ENCODE data around the gene CYP2U1. TPM values are rescaled to one million over a fixed set of nuclear protein-coding genes. Genes with fewer than 3 reads are reported as not detected.

The CYP2U1 gene
- 21.3 and 24.3 TPM in 2 replicates for total RNA-seq
- polyA plus RNA-seq: 12.0 and 15.5 TPM in 2 replicates
- 8.6 and 10.4 TPM in 2 replicates for polyA plus RNA-seq (2012)
- 3.3 and 4.0 TPM in 2 replicates for polyA minus RNA-seq (ENCODE audit: low replicate concordance)

GRCh38 chr4:107930821-107931774 is at the start of gene CYP2U1:
Gene CYP2U1 (plus strand): TSS chr4:107931549. CDS start chr4:107931644, 95 bp downstream.
- TF ChIP-seq EZH2 (IDR thresholded peaks at IDR 0.05; ENCODE audit: low read length, missing control alignments): no peak
- no peak for TF ChIP-seq CTCF (conservative IDR thresholded peaks at IDR 0.05 in 1 of 2, IDR thresholded peaks at IDR 0.05 in 1 of 2; ENCODE audit: low read depth in 1 of 2, low read length in 2 of 2)
- Histone ChIP-seq H3K4me3 (replicated peaks in 1 of 4; ENCODE audit: control extremely low read depth in 1 of 4, insufficient read depth in 1 of 4, low read depth in 3 of 4, low read length in 4 of 4) (peak within 1 kb of the TSS; percentile 57 to 88 (median 79)), H3K79me2 (ENCODE audit: control insufficient read depth, insufficient read depth, low read length) (peaks cover 2% of the 10 kb centered on the region), H4K20me1 (ENCODE audit: control insufficient read depth, extremely low read depth, insufficient read depth, low read length) (no peaks in the 10 kb centered on the region), H3K27ac (ENCODE audit: insufficient read depth, low read length) (peak within 1 kb of the TSS; percentile 22), H3K27me3 (ENCODE audit: control insufficient read depth, insufficient read depth, low read length) (no peaks in the 10 kb centered on the region), H3K9me3 (ENCODE audit: control insufficient read depth, insufficient read depth, low read depth, low read length) (no peaks in the 10 kb centered on the region), H3K36me3 (ENCODE audit: control insufficient read depth, insufficient read depth, low read length) (no peaks in the 10 kb centered on the region), H2AFZ (ENCODE audit: low read length) (peak within 1 kb of the TSS; percentile 61), H3K9ac (ENCODE audit: insufficient read depth, low read length) (peak within 1 kb of the TSS; percentile 73), H3K4me2 (ENCODE audit: extremely low read depth, insufficient read depth, low read length) (peak within 1 kb of the TSS; percentile 94), H3K4me1 (ENCODE audit: control insufficient read depth, extremely low read depth, insufficient read depth, low read length) (peaks cover 2% of the 10 kb centered on the region)
- DNase-seq (ENCODE audit: low read depth in 2 of 2): peak; percentile 72 to 74

DNA sequence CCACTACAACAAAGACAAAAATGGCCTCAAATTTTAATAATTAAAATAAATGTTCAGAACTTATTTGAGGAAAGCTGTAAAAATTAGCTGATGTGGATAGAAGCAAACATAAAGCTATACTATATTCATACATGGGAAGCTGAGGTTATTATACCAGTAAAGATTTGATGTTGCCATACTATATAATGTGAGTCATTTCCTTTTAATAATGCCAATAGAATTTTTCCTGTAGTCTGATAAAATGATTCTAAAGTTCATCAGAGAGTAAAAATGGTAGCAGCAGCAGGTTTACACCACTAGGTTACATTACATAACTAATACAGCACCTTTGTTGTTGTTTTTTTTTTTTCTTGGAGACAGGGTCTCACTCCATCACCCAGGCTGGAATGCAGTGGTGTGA is 45.5 kb upstream of the CYP2U1 start:
- no peak overlapping the region for H3K9ac ChIP-seq (ENCODE audit: insufficient read depth, low read length)
- no peaks in the 10 kb centered on the region for H3K27me3 ChIP-seq (ENCODE audit: control insufficient read depth, insufficient read depth, low read length)
- no peaks in the 10 kb centered on the region for H3K9me3 ChIP-seq (ENCODE audit: control insufficient read depth, insufficient read depth, low read depth, low read length)
- no peak overlapping the region for H3K4me2 ChIP-seq (ENCODE audit: extremely low read depth, insufficient read depth, low read length)
- no peaks in the 10 kb centered on the region for H3K79me2 ChIP-seq (ENCODE audit: control insufficient read depth, insufficient read depth, low read length)
- H2AFZ ChIP-seq (ENCODE audit: low read length): no peak overlapping the region
- no peaks in the 10 kb centered on the region for H3K4me1 ChIP-seq (ENCODE audit: control insufficient read depth, extremely low read depth, insufficient read depth, low read length)
- H3K36me3 ChIP-seq (ENCODE audit: control insufficient read depth, insufficient read depth, low read length): no peaks in the 10 kb centered on the region
- no peak for DNase-seq (ENCODE audit: low read depth in 2 of 2)
- H3K4me3 ChIP-seq (replicated peaks in 1 of 4; ENCODE audit: control extremely low read depth in 1 of 4, insufficient read depth in 1 of 4, low read depth in 3 of 4, low read length in 4 of 4): no peak overlapping the region
- H4K20me1 ChIP-seq (ENCODE audit: control insufficient read depth, extremely low read depth, insufficient read depth, low read length): no peaks in the 10 kb centered on the region
- H3K27ac ChIP-seq (ENCODE audit: insufficient read depth, low read length): no peak overlapping the region
- TF ChIP-seq EZH2 (IDR thresholded peaks at IDR 0.05; ENCODE audit: low read length, missing control alignments): no peak
- TF ChIP-seq CTCF (conservative IDR thresholded peaks at IDR 0.05 in 1 of 2, IDR thresholded peaks at IDR 0.05 in 1 of 2; ENCODE audit: low read depth in 1 of 2, low read length in 2 of 2): no peak

DNA sequence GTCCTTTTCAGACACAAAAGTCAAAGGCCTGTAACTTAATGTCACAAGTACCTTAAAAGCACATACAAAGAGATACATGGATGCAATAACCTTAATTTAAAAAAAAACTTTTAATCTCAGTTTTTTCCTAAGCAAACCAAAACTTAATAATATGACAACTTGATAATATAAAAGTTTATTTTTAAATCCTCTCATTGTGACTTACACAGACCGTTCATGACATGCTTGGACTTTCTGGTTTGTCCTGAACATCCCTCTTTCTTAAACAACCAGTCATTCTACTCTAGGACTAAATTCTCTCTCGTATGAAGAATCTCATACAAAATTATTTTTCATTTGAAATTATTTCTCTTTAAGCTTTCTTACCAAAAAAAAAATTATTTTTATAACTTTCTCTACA is 43.1 kb upstream of the CYP2U1 start:
- no peak overlapping the region for H3K9ac ChIP-seq (ENCODE audit: insufficient read depth, low read length)
- H3K27ac ChIP-seq (ENCODE audit: insufficient read depth, low read length): no peak overlapping the region
- no peaks in the 10 kb centered on the region for H4K20me1 ChIP-seq (ENCODE audit: control insufficient read depth, extremely low read depth, insufficient read depth, low read length)
- no peaks in the 10 kb centered on the region for H3K9me3 ChIP-seq (ENCODE audit: control insufficient read depth, insufficient read depth, low read depth, low read length)
- no peaks in the 10 kb centered on the region for H3K27me3 ChIP-seq (ENCODE audit: control insufficient read depth, insufficient read depth, low read length)
- H3K79me2 ChIP-seq (ENCODE audit: control insufficient read depth, insufficient read depth, low read length): no peaks in the 10 kb centered on the region
- no peak overlapping the region for H3K4me3 ChIP-seq (replicated peaks in 1 of 4; ENCODE audit: control extremely low read depth in 1 of 4, insufficient read depth in 1 of 4, low read depth in 3 of 4, low read length in 4 of 4)
- no peak overlapping the region for H2AFZ ChIP-seq (ENCODE audit: low read length)
- TF ChIP-seq CTCF (conservative IDR thresholded peaks at IDR 0.05 in 1 of 2, IDR thresholded peaks at IDR 0.05 in 1 of 2; ENCODE audit: low read depth in 1 of 2, low read length in 2 of 2) (no peak), EZH2 (IDR thresholded peaks at IDR 0.05; ENCODE audit: low read length, missing control alignments) (no peak)
- no peak for DNase-seq (ENCODE audit: low read depth in 2 of 2)
- no peak overlapping the region for H3K4me2 ChIP-seq (ENCODE audit: extremely low read depth, insufficient read depth, low read length)
- H3K4me1 ChIP-seq (ENCODE audit: control insufficient read depth, extremely low read depth, insufficient read depth, low read length): no peaks in the 10 kb centered on the region
- H3K36me3 ChIP-seq (ENCODE audit: control insufficient read depth, insufficient read depth, low read length): no peaks in the 10 kb centered on the region

Data from fibroblast of lung (primary cell).